ENCODE results near the gene MVB12B.

DNA sequence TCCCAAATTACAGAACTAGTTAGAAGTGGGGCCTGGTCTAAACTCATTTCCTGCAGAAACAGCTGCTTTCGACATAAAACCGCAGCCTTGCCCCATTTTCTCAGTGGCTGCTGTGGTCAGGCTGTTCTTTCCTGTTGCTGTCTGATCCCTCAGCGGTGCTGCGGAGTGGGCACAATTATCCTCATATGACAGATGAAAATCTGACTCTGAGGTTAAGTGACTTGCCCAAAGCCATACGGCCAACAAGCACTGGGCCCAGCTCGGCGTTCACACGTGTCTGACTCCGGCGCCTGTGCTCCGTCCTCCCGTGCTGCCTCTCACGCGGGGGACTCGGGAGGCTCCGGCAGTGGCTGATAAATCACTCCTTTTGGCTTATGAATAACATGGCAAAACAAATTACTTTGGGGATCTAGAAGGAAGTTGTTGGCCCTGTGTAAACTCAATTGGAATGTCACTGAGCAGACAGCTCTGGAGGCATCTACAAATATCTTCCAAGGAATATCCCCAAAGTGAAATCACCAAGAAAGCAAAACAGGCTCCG is 144.5 kb downstream of the MVB12B start:
- TF ChIP-seq CTCF (IDR thresholded peaks at IDR 0.05; ENCODE audit: poor library complexity, severe bottlenecking) (no peak), RAD21 (conservative IDR thresholded peaks at IDR 0.05) (no peak), TAF1 (IDR thresholded peaks at IDR 0.05; ENCODE audit: low read depth) (no peak), EZH2 (IDR thresholded peaks at IDR 0.05; ENCODE audit: borderline replicate concordance, insufficient read depth, low read length, poor library complexity, severe bottlenecking) (no peak)
